Smooth muscle cell (in vitro differentiated cells): ENCODE measurements around the gene CHD5. TPM values are rescaled to one million over a fixed set of nuclear protein-coding genes. Genes with fewer than 3 reads are reported as not detected.
"Not testable (repeated sequence)": the region's sequence is repeated elsewhere in the genome, so short reads cannot be mapped to it uniquely, and the experiment has no call there.

Experiments used
- DNase-seq: peaks from one replicate; lab custom pipeline; 2025; ENCODE audit not compliant: unreplicated experiment; lab: John Stamatoyannopoulos, UW
- H2AFZ ChIP-seq: fragments of 200-600 bp; sonication (generic); 2 replicates; pipeline ENCODE4 v1.6.0; 2016; ENCODE audit warnings: antibody characterized with exemption, low read depth, mild to moderate bottlenecking
- H3F3A ChIP-seq: fragments of 200-600 bp; sonication (generic); 2 replicates; pipeline ENCODE4 v1.6.0; 2017; ENCODE audit warnings: antibody characterized with exemption, low read depth
- H3K27ac ChIP-seq: fragments of 200-600 bp; sonication (generic); 2 replicates; pipeline ENCODE4 v1.5.1; 2016; ENCODE audit warnings: low read depth, mild to moderate bottlenecking
- H3K27me3 ChIP-seq: fragments of 200-600 bp; sonication (generic); 2 replicates; pipeline ENCODE4 v1.6.1; 2016; ENCODE audit warnings: low read depth, mild to moderate bottlenecking
- H3K36me3 ChIP-seq: fragments of 200-600 bp; sonication (generic); 2 replicates; pipeline ENCODE4 v1.5.1; 2016; ENCODE audit warnings: low read depth
- H3K4me1 ChIP-seq: fragments of 200-600 bp; sonication (generic); 2 replicates; pipeline ENCODE4 v1.5.1; 2016; ENCODE audit warnings: low read depth
- H3K4me2 ChIP-seq: fragments of 200-600 bp; sonication (generic); 2 replicates; pipeline ENCODE4 v1.6.0; 2016; ENCODE audit warnings: mild to moderate bottlenecking
- H3K4me3 ChIP-seq: fragments of 200-600 bp; sonication (generic); 2 replicates; pipeline ENCODE4 v1.5.1; 2016; ENCODE audit warnings: mild to moderate bottlenecking
- H3K79me2 ChIP-seq: fragments of 200-600 bp; sonication (generic); 2 replicates; pipeline ENCODE4 v1.6.0; 2016; ENCODE audit warnings: low read depth, mild to moderate bottlenecking
- H3K9ac ChIP-seq: fragments of 200-600 bp; sonication (generic); 2 replicates; pipeline ENCODE4 v1.6.0; 2016; ENCODE audit warnings: low read depth
- H3K9me3 ChIP-seq: fragments of 200-600 bp; sonication (generic); replicated peaks from 2 replicates; pipeline ENCODE4 v1.5.1; 2016; ENCODE audit warnings: low read depth
- H4K20me1 ChIP-seq: fragments of 200-600 bp; sonication (generic); 2 replicates; pipeline ENCODE4 v1.6.0; 2016; ENCODE audit warnings: low read depth
- CTCF ChIP-seq: fragments of 200-600 bp; sonication (generic); IDR thresholded peaks from 2 replicates; pipeline ENCODE4 v1.5.1; 2017; ENCODE audit warnings: borderline replicate concordance, mild to moderate bottlenecking, antibody characterized with exemption; ENCODE audit not compliant: insufficient read depth, poor library complexity, severe bottlenecking
- WGBS: methylation state at CpG from one replicate; pipeline ENCODE4 v1.1.7; 2016; ENCODE audit warnings: low lambda C conversion rate; 5-methylcytosine and 5-hydroxymethylcytosine counted together
- polyA plus RNA-seq: library from polyadenylated mRNA; unstranded; fragments of >200 nt; fragmentation: Nextera tagmentation; extraction: Ambion mirVana; gene quantifications from 2 replicates; pipeline ENCODE4 v1.2.1, GENCODE V29; 2016
- total RNA-seq: library from RNA; depleted of rRNA; stranded (reverse); fragments of >200 nt; gene quantifications from 2 replicates; pipeline ENCODE4 v1.2.3, GENCODE V29; 2014

CHD5 gene
- total and polyA plus RNA-seq, 2 experiments from 2014 or later = 0.40 TPM; not detected in 1

GRCh38 chr1:6066680-6067079 lies 113.4 kb downstream of the CHD5 start:
- Histone ChIP-seq H3K9me3 (no peaks in the 10 kb centered on the region), H3K27ac (no peak overlapping the region), H4K20me1 (no peaks in the 10 kb centered on the region), H3K79me2 (no peaks in the 10 kb centered on the region), H3K4me2 (no peak overlapping the region), H3K36me3 (no peaks in the 10 kb centered on the region), H2AFZ (no peak overlapping the region), H3K4me1 (no peaks in the 10 kb centered on the region), H3K27me3 (no peaks in the 10 kb centered on the region), H3K9ac (no peak overlapping the region), H3K4me3 (no peak overlapping the region), H3F3A (no peaks in the 10 kb centered on the region)
- WGBS = 86% methylated on average over 8 of the region's 8 CpGs
- DNase-seq = no peak
- no peak for TF ChIP-seq CTCF

- H3F3A ChIP-seq = no peaks in the 10 kb centered on the region
- TF ChIP-seq CTCF = no peak
- no peaks in the 10 kb centered on the region for H3K36me3 ChIP-seq
- H3K9ac ChIP-seq = no peak overlapping the region
- no peak overlapping the region for H3K4me3 ChIP-seq
- no peak overlapping the region for H2AFZ ChIP-seq
- no peaks in the 10 kb centered on the region for H3K9me3 ChIP-seq
- no peaks in the 10 kb centered on the region for H3K4me1 ChIP-seq
- H4K20me1 ChIP-seq = no peaks in the 10 kb centered on the region
- no peak overlapping the region for H3K27ac ChIP-seq
- DNase-seq = no peak
- H3K27me3 ChIP-seq = no peaks in the 10 kb centered on the region
- H3K79me2 ChIP-seq = no peaks in the 10 kb centered on the region
- WGBS = 91% methylated on average over 28 of the region's 28 CpGs
- H3K4me2 ChIP-seq = no peak overlapping the region
Observed at GRCh38 chr1:6065093-6065858, 114.8 kb downstream of the CHD5 start.

GRCh38 chr1:6063532-6064053 lies 116.5 kb downstream of the CHD5 start:
- not testable (repeated sequence) for H3K4me2 ChIP-seq, H3K27me3 ChIP-seq, DNase-seq, H3K79me2 ChIP-seq, H3K36me3 ChIP-seq, H3K4me3 ChIP-seq, H3K4me1 ChIP-seq, H3F3A ChIP-seq, H4K20me1 ChIP-seq, H3K9me3 ChIP-seq, H3K27ac ChIP-seq, H2AFZ ChIP-seq, H3K9ac ChIP-seq
- 87% methylated on average over 7 of the region's 7 CpGs for WGBS

GRCh38 chr1:6062670-6063069 lies 117.5 kb downstream of the CHD5 start:
- no peaks in the 10 kb centered on the region for H3K36me3 ChIP-seq
- H3K27ac ChIP-seq = no peak overlapping the region
- H2AFZ ChIP-seq = no peak overlapping the region
- H3K4me3 ChIP-seq = no peak overlapping the region
- H3K79me2 ChIP-seq = no peaks in the 10 kb centered on the region
- H3K27me3 ChIP-seq = no peaks in the 10 kb centered on the region
- no peaks in the 10 kb centered on the region for H3K4me1 ChIP-seq
- 94% methylated on average over 6 of the region's 6 CpGs for WGBS
- no peak for DNase-seq
- no peak overlapping the region for H3K4me2 ChIP-seq
- H3F3A ChIP-seq = no peaks in the 10 kb centered on the region
- H3K9ac ChIP-seq = no peak overlapping the region
- no peak for TF ChIP-seq CTCF
- H4K20me1 ChIP-seq = no peaks in the 10 kb centered on the region
- H3K9me3 ChIP-seq = no peaks in the 10 kb centered on the region
